ENCODE measurements around the gene LAMC3. TPM values are rescaled to one million over a fixed set of nuclear protein-coding genes. Genes with fewer than 3 reads are reported as not detected.
"Not testable (repeated sequence)": the region's sequence is repeated elsewhere in the genome, so short reads cannot be mapped to it uniquely, and the experiment has no call there.

LAMC3 gene
- total RNA-seq, 1 donor from 2014 or later = 0.52 TPM

DNA sequence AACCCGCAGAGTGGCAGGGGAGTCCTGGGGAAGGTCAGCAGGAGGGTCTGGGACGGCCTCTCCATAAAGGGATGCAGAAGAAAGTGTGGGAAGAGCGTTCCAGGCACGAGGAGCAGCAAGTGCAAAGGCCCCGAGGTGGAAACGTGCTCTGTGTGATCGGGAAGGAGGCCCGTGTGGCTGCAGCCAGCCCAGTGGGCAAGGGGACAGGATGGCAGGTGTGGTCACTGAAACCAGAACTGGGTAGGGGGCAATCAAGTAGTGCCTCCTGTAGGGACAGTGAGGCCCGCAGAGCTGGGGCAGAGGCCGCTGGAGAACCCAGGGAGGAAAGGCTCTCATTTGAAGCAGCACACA lies 16.3 kb upstream of the LAMC3 start:
- no peak for ATAC-seq

DNA sequence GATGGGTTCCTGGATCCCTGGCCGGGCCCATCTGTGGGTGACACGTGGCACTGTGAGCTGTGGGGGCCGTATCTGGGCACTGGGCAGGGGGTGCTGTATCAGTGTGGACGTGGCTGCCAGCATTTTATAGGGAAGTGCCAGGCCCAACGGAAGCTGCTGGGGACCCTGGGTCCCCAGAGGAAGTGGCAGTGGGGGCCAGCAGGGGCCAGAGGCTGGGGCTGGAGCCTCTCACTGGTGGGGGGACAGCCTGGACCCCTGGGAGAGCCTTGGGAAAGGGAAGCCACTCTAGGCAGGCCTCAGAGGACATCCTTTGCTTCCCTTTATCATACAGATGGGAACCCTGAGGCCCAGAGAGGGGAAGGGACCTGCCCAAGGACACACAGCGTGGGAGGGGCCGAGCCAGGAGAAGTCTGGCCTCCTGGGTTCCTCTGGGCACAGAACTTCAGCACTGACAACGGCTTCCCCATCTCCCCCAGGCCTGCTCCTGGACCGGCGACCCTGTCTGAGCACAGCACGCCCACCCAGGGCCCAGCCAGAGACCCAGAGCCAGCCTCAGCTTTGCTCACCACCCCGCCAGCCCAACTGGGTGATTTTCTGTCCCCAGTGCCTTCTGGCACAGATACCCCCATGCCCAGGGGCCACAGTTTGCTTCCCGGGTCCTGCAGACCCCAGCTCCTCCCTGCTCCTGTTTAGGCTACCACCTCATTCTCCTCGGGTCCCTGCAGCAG lies 15.5 kb upstream of the LAMC3 start:
- ATAC-seq = no peak

DNA sequence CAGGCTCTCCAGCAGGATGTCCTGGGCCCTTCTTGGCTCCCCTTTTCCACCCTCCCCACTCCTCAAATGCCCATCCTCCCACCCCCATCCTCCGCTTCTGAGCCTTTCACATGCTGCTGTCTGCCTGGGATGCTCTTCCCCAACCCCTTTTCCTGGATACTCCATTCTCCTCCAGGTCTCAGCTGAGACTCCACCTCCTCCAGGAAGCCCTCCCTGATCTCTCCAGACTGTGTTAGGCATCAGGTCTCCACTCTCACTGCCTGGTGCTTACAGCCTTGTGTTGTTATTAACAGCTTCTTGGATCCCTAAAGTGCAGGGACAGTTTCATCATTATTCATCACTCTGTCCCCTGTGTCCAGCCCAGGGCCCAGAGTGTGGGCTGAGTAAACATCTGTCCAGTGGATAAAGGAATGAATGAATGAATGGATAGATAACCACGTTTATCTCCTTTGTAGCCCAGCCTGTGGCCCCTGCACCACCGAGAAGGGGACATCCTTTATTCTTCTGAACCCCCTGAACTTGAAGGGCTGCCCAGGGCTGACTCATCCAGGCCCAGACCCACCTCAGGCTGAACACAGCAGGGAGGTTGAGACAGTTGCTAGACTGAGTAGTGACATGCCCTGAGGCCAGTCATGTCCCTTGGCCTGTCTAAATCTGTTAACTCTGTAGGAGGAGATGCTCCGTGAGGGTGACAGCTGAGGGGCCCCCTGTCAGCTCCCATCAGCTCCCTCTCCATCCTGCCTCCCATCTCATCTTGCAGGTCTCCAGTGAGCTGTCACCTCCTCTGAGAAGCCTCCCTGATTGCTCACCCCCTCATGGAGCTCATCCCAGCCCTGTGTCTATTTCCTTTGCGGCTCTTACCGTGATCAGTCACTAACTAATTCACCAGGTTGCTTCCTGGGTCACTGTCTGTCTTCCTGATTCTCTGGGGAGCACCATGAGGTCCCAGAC lies 14.6 kb upstream of the LAMC3 start:
- ATAC-seq = no peak

GRCh38 chr9:130995086-130996011 lies 13.6 kb upstream of the LAMC3 start:
- no peak for ATAC-seq

GRCh38 chr9:130996205-130996604 lies 12.8 kb upstream of the LAMC3 start:
- ATAC-seq = no peak

DNA sequence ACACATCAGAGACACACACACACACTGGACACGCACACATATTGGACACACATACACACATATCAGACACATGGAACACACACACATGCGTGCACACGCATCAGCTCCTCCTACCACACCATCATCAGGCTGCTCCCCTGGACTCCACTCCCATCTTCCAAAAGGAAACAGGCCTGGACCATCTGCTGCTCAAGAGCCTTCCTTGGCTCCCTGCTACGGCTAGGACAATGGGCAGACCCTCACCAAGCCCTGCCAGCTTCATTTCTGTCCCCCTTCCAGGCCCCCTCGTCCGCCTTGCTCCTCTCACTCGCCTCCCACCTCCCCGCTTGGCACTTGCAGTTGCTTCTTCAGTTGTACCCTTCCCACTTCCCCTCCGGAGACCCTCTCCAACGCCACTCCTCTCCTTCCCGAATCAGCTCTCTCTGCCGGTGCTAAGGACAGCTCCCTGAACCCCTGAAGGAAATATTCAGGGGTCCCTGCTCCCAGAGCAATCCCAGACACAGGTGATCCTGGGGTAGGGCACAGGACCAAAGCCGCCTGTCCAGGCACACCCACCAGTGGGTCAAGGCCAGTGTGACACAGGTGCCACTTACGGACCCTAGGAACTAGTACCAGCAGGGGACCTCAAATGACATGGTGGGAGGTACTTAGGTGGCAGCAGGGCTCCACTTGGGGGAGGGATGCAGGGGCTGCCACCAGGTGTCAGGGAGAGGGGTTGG lies 12.1 kb upstream of the LAMC3 start:
- ATAC-seq = no peak

- ATAC-seq = no peak
Observed at GRCh38 chr9:130997395-130997684, 11.6 kb upstream of the LAMC3 start.

DNA sequence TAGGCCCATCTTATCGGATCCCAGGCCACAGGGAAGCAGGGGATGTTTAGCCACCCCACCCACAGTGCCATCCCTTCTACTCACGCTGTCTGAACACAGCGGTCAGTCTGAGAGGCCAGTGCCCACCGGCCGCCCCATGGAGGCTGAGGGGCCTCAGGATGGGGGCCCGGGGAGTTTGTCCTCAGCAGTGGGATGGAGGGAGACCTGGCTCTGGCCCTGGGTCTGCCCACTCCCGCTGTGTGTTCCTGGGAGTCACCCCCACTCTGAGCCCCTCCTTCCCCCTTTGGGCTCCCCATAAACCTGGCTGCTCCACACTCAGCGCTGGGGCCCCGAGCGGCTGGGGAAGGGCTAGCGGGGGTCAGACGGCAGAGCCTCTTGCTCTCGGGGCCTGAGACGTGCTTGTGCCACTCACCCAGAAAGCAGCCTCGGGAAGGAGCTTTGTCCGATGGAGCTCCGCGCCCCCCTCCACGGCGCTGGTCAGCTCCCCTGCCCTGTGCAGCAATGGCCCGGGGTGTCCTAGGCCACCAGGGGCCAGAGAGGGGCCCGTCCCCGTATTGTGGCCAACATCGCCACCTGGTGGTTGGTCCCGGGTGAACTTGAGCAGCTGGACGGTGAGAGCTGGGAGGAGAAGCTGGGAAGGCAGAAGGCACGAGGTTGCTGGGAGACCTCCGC lies 10.9 kb upstream of the LAMC3 start:
- ATAC-seq = peak; percentile 63

GRCh38 chr9:130998597-130999244 lies 10.3 kb upstream of the LAMC3 start:
- peak; percentile 10 for ATAC-seq

- ATAC-seq = no peak
Observed at GRCh38 chr9:130999245-130999623, 9.7 kb upstream of the LAMC3 start.

DNA sequence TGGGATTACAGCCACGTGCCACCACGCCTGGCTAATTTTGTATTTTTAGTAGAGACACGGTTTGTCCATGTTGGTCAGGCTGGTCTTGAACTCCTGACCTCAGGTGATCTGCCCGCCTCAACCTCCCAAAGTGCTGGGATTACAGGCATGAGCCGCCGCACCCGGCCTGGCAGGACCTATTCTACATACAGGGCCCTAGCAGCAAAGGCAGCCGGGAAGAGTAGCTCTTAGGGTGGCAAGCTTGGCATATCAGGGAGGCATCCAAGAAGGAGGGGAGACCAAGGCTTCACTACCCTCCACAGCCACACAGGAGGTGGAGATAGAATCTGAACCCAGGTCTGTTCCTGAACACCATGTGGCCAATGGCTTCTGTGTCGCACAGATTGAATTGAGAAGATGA lies 8.4 kb upstream of the LAMC3 start:
- ATAC-seq = not testable (repeated sequence)

DNA sequence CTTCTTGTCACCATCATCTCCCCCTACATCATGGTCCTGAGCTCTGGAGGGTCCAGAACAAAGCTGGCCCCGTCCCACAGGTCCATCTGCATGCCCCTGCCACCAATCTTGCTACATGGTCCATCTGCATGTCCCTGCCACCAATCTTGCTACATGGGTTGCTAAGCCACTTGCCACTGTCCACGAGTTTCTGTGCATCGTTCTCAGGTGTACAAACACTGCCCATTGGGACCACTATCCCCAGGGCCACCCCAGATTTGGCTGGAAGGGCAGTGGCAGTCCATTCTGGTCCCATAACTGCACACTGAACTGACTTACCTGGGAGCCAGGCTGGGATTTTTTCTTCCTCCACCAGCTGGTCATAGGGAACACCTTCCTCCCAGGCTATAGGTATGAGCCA lies 8.0 kb upstream of the LAMC3 start:
- no peak for ATAC-seq

GRCh38 chr9:131001990-131002389 lies 7.0 kb upstream of the LAMC3 start:
- ATAC-seq = no peak

GRCh38 chr9:131006601-131007000 lies 2.4 kb upstream of the LAMC3 start:
- no peak for ATAC-seq

GRCh38 chr9:131008086-131008485 lies 888 bp upstream of the LAMC3 start:
- ATAC-seq = no peak

DNA sequence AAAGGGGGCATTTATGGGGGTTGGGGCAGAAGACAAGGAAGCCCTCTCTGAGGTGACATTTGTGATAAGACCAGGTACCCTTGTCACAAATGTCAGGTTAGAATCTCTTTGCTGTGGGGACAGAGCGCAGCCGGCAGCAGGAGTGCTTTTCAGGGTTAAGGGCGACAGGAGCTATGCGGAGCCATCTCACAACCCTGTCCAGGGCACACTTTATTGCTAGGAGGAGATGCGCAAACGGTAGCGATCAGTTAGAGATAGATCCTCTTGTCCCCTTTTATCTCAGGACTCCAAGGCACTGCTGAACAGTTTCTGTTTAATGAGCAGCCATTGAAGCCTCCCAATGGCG lies 438 bp upstream of the LAMC3 start:
- no peak for ATAC-seq

GRCh38 chr9:131010482-131011273 lies 1.7 kb downstream of the LAMC3 start:
- ATAC-seq = no peak

DNA sequence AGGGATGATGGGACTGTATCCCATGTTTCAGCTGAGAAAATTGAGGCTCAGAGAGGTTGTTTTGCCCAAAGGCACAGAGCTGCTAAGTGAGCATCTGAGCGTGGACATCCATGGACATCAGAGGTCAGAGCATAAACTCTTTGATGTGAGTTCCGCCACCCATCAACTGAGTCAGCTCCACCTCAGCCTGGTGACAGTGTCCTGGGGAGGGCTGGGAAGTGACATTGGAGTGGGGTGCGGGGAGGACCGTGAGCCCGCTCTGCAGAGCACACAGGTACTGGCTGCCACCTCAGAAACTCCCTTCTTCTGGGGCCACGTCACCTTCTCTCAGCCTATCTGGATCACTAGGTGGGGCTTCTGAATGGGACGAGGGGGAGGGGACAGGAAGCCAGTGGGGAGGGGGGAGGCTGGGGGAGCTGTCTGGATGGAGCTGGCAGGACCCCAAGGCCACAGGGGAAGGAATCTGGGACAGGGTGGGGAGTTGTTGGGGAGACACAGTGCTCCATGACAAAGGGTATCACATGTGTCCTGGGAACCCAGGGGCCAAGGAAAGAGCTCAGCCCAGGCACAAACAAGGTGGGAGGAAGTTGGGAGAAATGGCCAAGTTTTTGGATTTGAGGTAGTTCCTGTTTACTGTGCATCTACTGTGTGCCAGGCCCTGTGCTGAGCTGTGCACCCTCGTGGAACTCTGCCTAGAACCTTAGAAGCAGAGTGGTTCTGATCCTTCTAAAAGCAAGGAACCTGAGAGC lies 2.5 kb downstream of the LAMC3 start:
- ATAC-seq = no peak

GRCh38 chr9:131012023-131012334 lies 3.0 kb downstream of the LAMC3 start:
- ATAC-seq = no peak

DNA sequence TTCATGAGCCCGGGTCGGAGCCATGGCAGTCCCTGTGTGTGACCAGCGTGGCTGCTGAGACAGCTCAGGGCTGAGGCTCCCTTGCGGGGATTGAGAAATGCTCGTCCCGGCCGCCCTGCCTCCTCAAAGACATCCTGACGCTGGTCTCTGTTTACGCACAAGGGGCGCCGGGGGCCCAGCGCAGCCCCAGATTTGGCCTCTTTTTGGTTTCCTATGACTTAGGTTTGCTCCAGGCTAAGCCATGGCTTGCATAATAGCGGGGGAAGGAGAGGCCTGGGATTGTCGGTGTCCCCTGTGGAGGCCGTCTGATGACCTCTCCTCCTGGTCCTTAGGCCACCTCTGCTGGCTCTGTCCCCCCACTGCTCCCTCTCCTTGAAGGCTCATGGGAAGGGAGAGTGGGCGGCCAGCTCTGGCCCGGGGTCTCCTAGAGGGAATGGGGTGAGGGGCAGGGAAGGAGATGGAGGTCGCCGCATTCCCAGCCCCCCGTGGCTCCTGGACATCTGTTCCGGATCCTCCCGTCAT lies 3.5 kb downstream of the LAMC3 start:
- peak; percentile 7 for ATAC-seq

All from esophagus mucosa (tissue), 1 donor.